Left ventricle myocardium superior (tissue), 1 donor: ENCODE measurements around the gene TSSC4. TPM values are rescaled to one million over a fixed set of nuclear protein-coding genes. Genes with fewer than 3 reads are reported as not detected.

Experiments
- ATAC-seq: fragments of 200-7000 bp; cut with Tn5 transposase; one replicate; pipeline ENCODE4 v1.9.1; 2020; ENCODE audit warnings: mild to moderate bottlenecking, moderate library complexity
- DNase-seq: peaks from one replicate; pipeline ENCODE4 v3.0.0-alpha.2; 2020
- intact Hi-C: fragments of 100-400 bp; cut with micrococcal nuclease; formaldehyde crosslinking; loops from one replicate; pipeline ENCODE4 v1.11.0; 2022
- total RNA-seq: library from RNA; stranded (reverse); fragmentation: NEBNext Ultra II Directional; extraction: Animal tissue kit (Norgen Biotek cat#: 25700); gene quantifications from one replicate; pipeline ENCODE4 v1.2.1, GENCODE V29; 2021
- donor health status: DM: no; HTN: yes; CAD: no; lungs with severe emphysema.

TSSC4 gene
- total RNA-seq, 1 donor from 2014 or later = 34.8 TPM

DNA sequence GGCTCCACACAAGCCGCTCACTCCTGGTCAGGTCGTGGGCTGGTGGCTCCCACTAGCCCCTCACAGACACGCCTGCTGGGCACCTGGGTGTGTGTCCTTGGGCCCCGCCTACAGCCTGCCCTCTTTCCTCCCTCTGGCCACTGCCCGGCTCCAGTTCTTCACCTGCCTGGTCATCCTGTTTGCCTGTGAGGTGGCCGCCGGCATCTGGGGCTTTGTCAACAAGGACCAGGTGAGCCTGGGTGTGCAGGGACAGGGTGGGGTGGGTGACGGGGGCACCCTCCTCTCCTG lies 5.8 kb upstream of the TSSC4 start:
- intact Hi-C loops = no loop called here
- no peak for DNase-seq
- no peak for ATAC-seq

- intact Hi-C loops = no loop called here
- ATAC-seq (no peak), DNase-seq (no peak)
Observed at GRCh38 chr11:2395211-2395730, 5.3 kb upstream of the TSSC4 start.

DNA sequence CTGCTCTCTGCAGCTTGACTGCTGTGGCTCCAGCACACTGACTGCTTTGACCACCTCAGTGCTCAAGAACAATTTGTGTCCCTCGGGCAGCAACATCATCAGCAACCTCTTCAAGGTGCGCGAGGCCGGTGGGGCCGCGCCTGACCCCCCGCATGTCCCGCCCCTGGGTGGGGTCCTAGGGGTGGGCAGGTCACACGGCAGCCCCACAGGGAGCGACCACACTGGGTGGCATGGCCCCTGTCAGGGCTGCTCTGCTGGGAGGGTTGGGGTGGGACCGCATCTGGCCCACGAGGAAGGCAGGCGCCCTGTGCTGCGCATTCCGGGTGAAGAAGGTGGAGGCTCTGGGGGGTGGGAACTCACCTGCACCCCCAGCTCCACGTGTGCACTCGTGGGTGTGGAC lies 4.7 kb upstream of the TSSC4 start:
- no peak for ATAC-seq
- intact Hi-C loops = no loop called here
- DNase-seq = no peak

- intact Hi-C loops = no loop called here
- DNase-seq = no peak
- ATAC-seq = no peak
Observed at GRCh38 chr11:2396471-2396870, 4.1 kb upstream of the TSSC4 start.

DNA sequence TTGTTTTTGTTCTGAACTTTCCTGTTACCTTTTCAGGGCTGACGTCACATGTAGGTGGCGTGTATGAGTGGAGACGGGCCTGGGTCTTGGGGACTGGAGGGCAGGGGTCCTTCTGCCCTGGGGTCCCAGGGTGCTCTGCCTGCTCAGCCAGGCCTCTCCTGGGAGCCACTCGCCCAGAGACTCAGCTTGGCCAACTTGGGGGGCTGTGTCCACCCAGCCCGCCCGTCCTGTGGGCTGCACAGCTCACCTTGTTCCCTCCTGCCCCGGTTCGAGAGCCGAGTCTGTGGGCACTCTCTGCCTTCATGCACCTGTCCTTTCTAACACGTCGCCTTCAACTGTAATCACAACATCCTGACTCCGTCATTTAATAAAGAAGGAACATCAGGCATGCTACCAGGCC lies 3.5 kb upstream of the TSSC4 start:
- no peak for ATAC-seq
- intact Hi-C loops = no loop called here
- no peak for DNase-seq

DNA sequence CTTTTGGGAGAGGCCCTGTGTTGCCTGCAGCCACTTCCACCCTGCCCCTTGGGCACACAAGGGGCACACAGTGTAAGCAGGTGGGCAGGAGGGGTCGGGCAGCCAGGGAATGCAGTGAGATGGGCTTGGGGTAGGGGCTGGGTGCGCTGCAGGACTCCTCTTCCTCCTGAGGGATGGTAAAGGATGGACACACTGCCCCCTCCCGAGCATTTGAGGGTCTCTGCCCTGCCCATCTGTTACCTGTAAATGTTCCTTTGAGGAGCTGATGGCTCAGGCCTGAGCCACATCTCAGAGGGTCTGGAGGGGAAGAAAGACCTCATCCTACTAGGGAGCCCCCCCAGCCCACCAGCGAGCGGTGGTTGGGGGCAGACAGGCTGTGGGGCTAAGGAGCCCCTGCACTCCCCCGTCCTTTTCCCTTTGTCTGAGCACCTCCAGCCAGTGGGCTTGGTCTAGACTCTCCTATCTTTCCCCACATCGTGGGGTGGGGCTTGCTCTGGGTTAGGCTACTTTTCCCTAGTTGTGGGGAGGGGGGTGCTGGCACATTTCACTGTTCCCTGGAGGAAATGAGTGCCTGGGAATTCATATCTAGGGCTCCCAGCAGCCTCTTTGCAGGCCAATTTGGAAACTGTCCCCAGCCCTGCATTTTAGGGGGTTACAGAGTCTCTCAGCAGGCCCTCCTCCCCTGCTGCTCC lies 1.7 kb upstream of the TSSC4 start:
- ATAC-seq (no peak), DNase-seq (no peak)
- intact Hi-C loops = no loop called here

DNA sequence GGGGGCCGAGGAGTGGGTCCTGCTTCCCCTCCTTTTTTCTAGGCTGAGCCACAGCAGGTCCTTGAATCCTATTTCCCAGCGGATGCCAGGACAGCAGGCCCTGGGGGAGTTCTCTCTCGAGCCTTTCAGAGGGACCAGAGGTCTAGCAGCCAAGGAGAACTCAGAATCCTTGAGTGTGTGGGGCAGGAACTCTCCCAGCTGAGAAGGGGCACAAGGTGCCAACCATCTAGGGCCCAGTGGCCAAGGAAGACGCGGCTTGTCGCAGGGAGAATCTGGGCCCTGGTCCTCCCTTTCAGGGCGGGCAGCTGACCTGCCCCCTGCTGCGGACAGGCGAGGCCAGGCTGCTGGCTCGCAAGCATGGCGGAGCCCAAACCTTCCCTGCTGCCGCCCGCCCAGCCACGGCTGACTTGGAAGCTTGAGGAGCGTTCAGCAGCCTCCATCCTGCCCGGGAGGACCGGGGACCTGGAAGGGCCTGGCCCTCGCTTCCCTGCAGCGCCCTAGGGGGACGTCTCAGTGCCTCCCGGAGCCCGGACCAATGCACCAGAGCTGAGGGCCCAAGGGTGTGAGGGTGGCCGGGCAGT lies 972 bp upstream of the TSSC4 start:
- DNase-seq (no peak), ATAC-seq (no peak)
- intact Hi-C loops = no loop called here

- DNase-seq = no peak
- ATAC-seq = peak; percentile 6
- intact Hi-C loops = no loop called here
Observed at GRCh38 chr11:2400762-2401435, 349 bp downstream of the TSSC4 start.

- ATAC-seq = no peak
- intact Hi-C loops = no loop called here
- DNase-seq = no peak
Observed at GRCh38 chr11:2401436-2401984, 960 bp downstream of the TSSC4 start.

- no peak for ATAC-seq
- intact Hi-C loops = no loop called here
- no peak for DNase-seq
Observed at GRCh38 chr11:2402106-2402505, 1.6 kb downstream of the TSSC4 start.

DNA sequence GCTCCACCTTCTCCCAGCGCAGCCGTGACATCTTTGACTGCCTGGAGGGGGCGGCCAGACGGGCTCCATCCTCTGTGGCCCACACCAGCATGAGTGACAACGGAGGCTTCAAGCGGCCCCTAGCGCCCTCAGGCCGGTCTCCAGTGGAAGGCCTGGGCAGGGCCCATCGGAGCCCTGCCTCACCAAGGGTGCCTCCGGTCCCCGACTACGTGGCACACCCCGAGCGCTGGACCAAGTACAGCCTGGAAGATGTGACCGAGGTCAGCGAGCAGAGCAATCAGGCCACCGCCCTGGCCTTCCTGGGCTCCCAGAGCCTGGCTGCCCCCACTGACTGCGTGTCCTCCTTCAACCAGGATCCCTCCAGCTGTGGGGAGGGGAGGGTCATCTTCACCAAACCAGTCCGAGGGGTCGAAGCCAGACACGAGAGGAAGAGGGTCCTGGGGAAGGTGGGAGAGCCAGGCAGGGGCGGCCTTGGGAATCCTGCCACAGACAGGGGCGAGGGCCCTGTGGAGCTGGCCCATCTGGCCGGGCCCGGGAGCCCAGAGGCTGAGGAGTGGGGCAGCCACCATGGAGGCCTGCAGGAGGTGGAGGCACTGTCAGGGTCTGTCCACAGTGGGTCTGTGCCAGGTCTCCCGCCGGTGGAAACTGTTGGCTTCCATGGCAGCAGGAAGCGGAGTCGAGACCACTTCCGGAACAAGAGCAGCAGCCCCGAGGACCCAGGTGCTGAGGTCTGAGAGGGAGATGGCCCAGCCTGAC lies 2.5 kb downstream of the TSSC4 start:
- no peak for DNase-seq
- no peak for ATAC-seq
- intact Hi-C loops = no loop called here

DNA sequence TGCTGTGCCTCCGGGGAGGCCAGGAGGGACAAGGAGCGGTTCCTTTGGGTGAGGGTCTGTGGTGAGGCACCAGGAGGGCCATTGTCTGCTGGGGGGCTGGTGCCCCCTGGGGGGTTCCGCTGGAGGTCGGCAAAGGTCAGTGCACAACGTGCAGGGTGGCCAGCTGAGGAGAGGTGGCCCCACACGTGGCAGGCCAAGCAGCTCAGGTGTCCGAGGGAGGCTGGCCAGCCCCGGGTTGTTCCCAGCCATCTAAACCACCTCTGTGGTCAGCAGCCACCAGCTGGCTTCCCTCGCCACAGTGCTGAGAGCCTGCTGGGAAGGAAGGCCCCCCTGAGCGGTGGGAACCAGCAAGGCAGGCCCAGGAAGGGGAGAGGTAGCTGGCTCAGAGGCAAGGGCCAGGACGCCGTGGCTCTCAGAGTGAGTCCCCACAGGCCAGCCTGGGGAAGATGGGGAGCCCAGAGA lies 4.2 kb downstream of the TSSC4 start:
- no peak for DNase-seq
- no peak for ATAC-seq
- intact Hi-C loops = no loop called here

GRCh38 chr11:2406451-2406850 lies 5.9 kb downstream of the TSSC4 start:
- ATAC-seq (no peak), DNase-seq (no peak)
- intact Hi-C loops = no loop called here

- DNase-seq = no peak
- intact Hi-C loops = no loop called here
Observed at GRCh38 chr11:2406878-2407410, 6.4 kb downstream of the TSSC4 start.

GRCh38 chr11:2408671-2409070 lies 8.1 kb downstream of the TSSC4 start:
- intact Hi-C loops = no loop called here
- DNase-seq (no peak), ATAC-seq (no peak)

More at GRCh38 chr11:2406878-2407410, 6.4 kb downstream of the TSSC4 start:
- no peak for ATAC-seq

DNA sequence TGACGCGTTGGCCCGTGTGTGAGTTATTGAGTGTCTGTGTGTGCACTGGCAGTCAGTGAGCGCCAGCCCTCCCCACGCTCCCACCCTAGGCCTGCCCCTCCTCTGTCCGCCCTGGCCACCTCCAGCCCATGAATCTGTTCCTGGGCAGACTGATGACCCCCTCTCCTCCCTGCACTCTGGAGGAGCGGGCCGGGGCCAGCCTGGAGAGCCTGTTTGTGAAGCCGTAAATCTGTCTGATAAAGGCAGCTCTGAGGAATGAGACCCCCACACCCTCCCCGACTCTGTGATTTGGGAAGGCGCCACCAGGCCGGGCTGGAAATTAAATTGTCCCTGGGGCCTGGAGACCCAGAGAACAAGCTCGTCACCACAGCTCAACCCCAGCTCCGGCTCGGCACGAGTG lies 8.6 kb downstream of the TSSC4 start:
- ATAC-seq = no peak
- intact Hi-C loops = no loop called here
- no peak for DNase-seq

DNA sequence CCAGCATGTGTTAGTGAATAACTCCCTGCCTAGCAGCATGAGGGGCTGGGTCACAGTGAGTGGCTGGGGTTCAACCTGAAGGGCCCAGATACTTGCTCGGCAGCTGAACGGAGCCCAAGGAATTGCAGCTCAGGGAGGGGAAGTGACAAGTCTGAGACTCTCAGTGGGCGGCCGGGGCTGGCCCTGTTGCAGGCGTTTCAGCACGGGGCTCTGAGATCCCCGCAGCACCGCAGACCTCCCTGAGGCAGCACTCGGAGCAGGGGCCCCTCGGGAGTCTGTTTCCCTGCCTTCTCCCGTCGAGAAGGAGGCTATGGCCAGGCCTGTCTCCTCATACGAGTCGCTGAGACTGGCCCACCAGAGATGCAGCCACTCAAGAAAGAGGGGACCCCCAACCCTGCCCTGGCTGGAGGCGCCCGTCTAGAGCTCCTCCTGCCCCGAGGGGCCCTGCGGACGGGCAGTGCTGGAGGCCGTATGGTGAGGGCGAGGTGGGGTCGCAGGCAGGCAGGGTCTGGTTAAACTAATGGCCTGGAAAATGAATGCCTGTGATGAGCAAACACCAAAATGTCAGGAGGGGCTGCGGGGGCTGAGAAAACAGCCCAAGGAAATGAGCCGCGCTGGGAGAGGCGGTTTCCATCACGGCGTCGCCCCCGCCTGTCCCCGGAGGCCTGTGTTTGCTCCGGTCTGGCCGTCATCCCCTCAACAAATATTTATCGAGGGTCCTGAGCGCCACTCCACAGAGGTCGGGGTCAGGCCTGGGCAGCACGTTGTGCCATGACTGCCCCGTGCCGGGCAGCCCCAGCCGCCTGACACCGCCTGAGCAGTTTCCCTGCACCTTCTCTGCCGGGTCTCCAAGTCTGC lies 9.3 kb downstream of the TSSC4 start:
- ATAC-seq (no peak), DNase-seq (no peak)
- intact Hi-C loops = loop anchor here (10.0 kb wide), 1 partner anchor 215 kb away; no protein-coding TSS in a partner anchor

DNA sequence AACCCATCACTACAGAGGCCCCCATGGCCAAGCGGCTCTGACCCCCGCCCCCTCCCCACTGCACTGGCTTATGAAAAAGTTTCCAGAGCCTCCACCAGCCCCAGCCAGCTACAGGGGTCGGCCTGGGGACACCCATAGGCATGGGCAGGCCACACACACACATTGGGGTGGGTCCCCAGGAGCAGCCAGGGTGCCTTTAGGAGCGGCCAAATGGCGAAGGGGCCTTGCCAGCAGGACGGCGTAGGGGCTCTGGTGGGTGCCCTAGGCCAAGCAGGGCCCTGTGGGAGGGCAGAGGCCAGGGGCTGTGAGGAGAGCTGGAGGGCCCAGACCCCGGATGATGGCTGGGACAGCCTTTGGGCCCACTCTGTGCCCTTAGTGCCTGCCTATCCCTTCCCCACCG lies 10.1 kb downstream of the TSSC4 start:
- intact Hi-C loops = loop anchor here (10.0 kb wide), 1 partner anchor 216 kb away; no protein-coding TSS in a partner anchor
- DNase-seq (no peak), ATAC-seq (no peak)
